SK-N-MC (cell line): Measurements from ENCODE around the gene GBP4.
"Not testable (repeated sequence)": the region's sequence is repeated elsewhere in the genome, so short reads cannot be mapped to it uniquely, and the experiment has no call there.

ENCODE experiments used
- DNase-seq: peaks from one replicate; pipeline ENCODE4 v3.0.0-alpha.2; 2011; ENCODE audit warnings: low read depth, low spot score
- H3K27ac ChIP-seq: fragments of 200-600 bp; sonication (generic); 2 replicates; pipeline ENCODE4 v1.5.1; 2016; ENCODE audit warnings: mixed run types
- H3K36me3 ChIP-seq: fragments of 200-600 bp; sonication (generic); 2 replicates; pipeline ENCODE4 v1.6.1; 2017; ENCODE audit warnings: antibody characterized with exemption, low read length, mixed read lengths; ENCODE audit not compliant: insufficient read depth
- H3K4me3 ChIP-seq: fragments of 200-600 bp; sonication (generic); 2 replicates; pipeline ENCODE4 v1.5.1; 2016
- H3K9ac ChIP-seq: fragments of 200-600 bp; sonication (generic); 2 replicates; pipeline ENCODE4 v1.8.0; 2017; ENCODE audit warnings: mixed run types, mixed read lengths; ENCODE audit not compliant: insufficient read length
- H3K9me3 ChIP-seq: fragments of 200-600 bp; sonication (generic); 2 replicates; pipeline ENCODE4 v1.6.1; 2017; ENCODE audit warnings: low read depth, mild to moderate bottlenecking, antibody characterized with exemption, low read length, moderate library complexity, mixed read lengths
- EZH2 ChIP-seq: fragments of 200-600 bp; sonication (generic); IDR thresholded peaks from one replicate; pipeline ENCODE4 v1.6.1; 2017; ENCODE audit warnings: antibody characterized with exemption
- FOXP2 ChIP-seq: optimal IDR thresholded peaks from 2 replicates; pipeline ENCODE3; 2011; ENCODE audit warnings: mild to moderate bottlenecking, moderate library complexity; ENCODE audit not compliant: insufficient read depth; ENCODE audit errors: extremely low read length, control extremely low read depth
- POLR2AphosphoS5 ChIP-seq: IDR thresholded peaks from 2 replicates; pipeline ENCODE4 v1.6.1; 2012; ENCODE audit warnings: mild to moderate bottlenecking, low read depth, low read length, borderline replicate concordance

Gene GBP4

GRCh38 chr1:89198491-89199072 lies at the start of gene GBP4:
Gene GBP4, minus strand, starts transcription at chr1:89198942. Its CDS starts 108 bp downstream, at chr1:89198834.
- peak within 1 kb of the TSS; percentile 59 for H3K4me3 ChIP-seq

GRCh38 chr1:89243046-89243445 lies 44.3 kb upstream of the GBP4 start:
- Histone ChIP-seq H3K9ac (no peak overlapping the region), H3K9me3 (no peaks in the 10 kb centered on the region), H3K27ac (no peak overlapping the region), H3K4me3 (no peak overlapping the region), H3K36me3 (no peaks in the 10 kb centered on the region)
- DNase-seq = no peak
- TF ChIP-seq POLR2AphosphoS5 = no peak
- TF ChIP-seq EZH2 = no peak
- TF ChIP-seq FOXP2 = no peak

More at GRCh38 chr1:89198491-89199072, at the start of gene GBP4:
- Histone ChIP-seq H3K27ac (peak within 1 kb of the TSS; percentile 92), H3K9ac (no peak within 1 kb of the TSS), H3K9me3 (no peaks in the 10 kb centered on the region; the same call in 1 of the 2 replicates), H3K36me3 (no peaks in the 10 kb centered on the region)
- no peak for DNase-seq
- TF ChIP-seq POLR2AphosphoS5 = no peak

- Histone ChIP-seq H3K4me3 (no peak overlapping the region), H3K36me3 (no peaks in the 10 kb centered on the region), H3K9me3 (no peaks in the 10 kb centered on the region), H3K27ac (no peak overlapping the region), H3K9ac (no peak overlapping the region)
- TF ChIP-seq FOXP2 = no peak
- TF ChIP-seq EZH2 = no peak
- no peak for TF ChIP-seq POLR2AphosphoS5
- no peak for DNase-seq
Observed at GRCh38 chr1:89221341-89221740, 22.6 kb upstream of the GBP4 start.

GRCh38 chr1:89219851-89220250 lies 21.1 kb upstream of the GBP4 start:
- not testable (repeated sequence) for DNase-seq, H3K4me3 ChIP-seq, H3K9ac ChIP-seq, H3K36me3 ChIP-seq, H3K27ac ChIP-seq, H3K9me3 ChIP-seq

- H3K9ac ChIP-seq, DNase-seq, H3K4me3 ChIP-seq, H3K36me3 ChIP-seq, H3K9me3 ChIP-seq, H3K27ac ChIP-seq: not testable (repeated sequence)
Observed at GRCh38 chr1:89218941-89219340, 20.2 kb upstream of the GBP4 start.

- no peak for TF ChIP-seq FOXP2
- no peak for TF ChIP-seq POLR2AphosphoS5
- TF ChIP-seq EZH2 = no peak
- Histone ChIP-seq H3K27ac (no peak overlapping the region), H3K4me3 (no peak overlapping the region), H3K9ac (no peak overlapping the region), H3K9me3 (peaks cover 5% of the 10 kb centered on the region; the same call in 1 of the 2 replicates), H3K36me3 (no peaks in the 10 kb centered on the region)
- DNase-seq = no peak
Observed at GRCh38 chr1:89213347-89213746, 14.6 kb upstream of the GBP4 start.

- TF ChIP-seq POLR2AphosphoS5 = no peak
- TF ChIP-seq FOXP2 = no peak
- TF ChIP-seq EZH2 = no peak
- H3K27ac ChIP-seq = no peak overlapping the region
- peaks cover 5% of the 10 kb centered on the region; the same call in 1 of the 2 replicates for H3K9me3 ChIP-seq
- H3K4me3 ChIP-seq = no peak overlapping the region
- no peak for DNase-seq
- no peak overlapping the region for H3K9ac ChIP-seq
- H3K36me3 ChIP-seq = no peaks in the 10 kb centered on the region
Observed at GRCh38 chr1:89211035-89211634, 12.4 kb upstream of the GBP4 start.

GRCh38 chr1:89206373-89206772 lies 7.6 kb upstream of the GBP4 start:
- no peak overlapping the region for H3K4me3 ChIP-seq
- no peak overlapping the region for H3K9ac ChIP-seq
- TF ChIP-seq FOXP2 (no peak), POLR2AphosphoS5 (no peak), EZH2 (no peak)
- no peak for DNase-seq
- no peaks in the 10 kb centered on the region for H3K36me3 ChIP-seq
- H3K27ac ChIP-seq = no peak overlapping the region
- H3K9me3 ChIP-seq = peaks cover 12% of the 10 kb centered on the region; the same call in 1 of the 2 replicates

- no peak for DNase-seq
- H3K9me3 ChIP-seq = peaks cover 7% of the 10 kb centered on the region; the same call in 1 of the 2 replicates
- no peak overlapping the region for H3K9ac ChIP-seq
- no peaks in the 10 kb centered on the region for H3K36me3 ChIP-seq
- TF ChIP-seq EZH2 (no peak), POLR2AphosphoS5 (no peak), FOXP2 (no peak)
- peak overlapping the region; percentile 95; the same call in 1 of the 2 replicates for H3K27ac ChIP-seq
- H3K4me3 ChIP-seq = no peak overlapping the region
Observed at GRCh38 chr1:89203166-89203565, 4.4 kb upstream of the GBP4 start.
